AG04450 (cell line): ENCODE results near the gene LDB1. TPM values are rescaled to one million over a fixed set of nuclear protein-coding genes. Genes with fewer than 3 reads are reported as not detected.

ENCODE experiments used
- CTCF ChIA-PET: fragments of 300-600, 350-600 bp; formaldehyde crosslinking; extraction: SDS; loops from one replicate; lab custom pipeline; 2022; ENCODE audit warnings: antibody characterized with exemption, inconsistent platforms; lab: Charles Lee
- POLR2A ChIA-PET: fragments of 350-600 bp; formaldehyde crosslinking; extraction: SDS; loops from one replicate; lab custom pipeline; 2021; ENCODE audit warnings: antibody characterized with exemption, inconsistent platforms; lab: Yijun Ruan, JAX
- DNase-seq: peaks from one replicate; pipeline ENCODE4 v3.0.0-alpha.2; 2011; ENCODE audit warnings: low read depth, low spot score
- H3K27ac ChIP-seq: one replicate; pipeline ENCODE4 v1.5.1; 2012; ENCODE audit warnings: low read depth, low read length, control low read depth
- H3K27me3 ChIP-seq: one replicate; pipeline ENCODE4 v1.6.0; 2012; ENCODE audit warnings: low read length; ENCODE audit not compliant: control insufficient read depth, insufficient read depth
- H3K4me3 ChIP-seq: 2 replicates; pipeline ENCODE4 v1.5.1; 2011; ENCODE audit warnings: mild to moderate bottlenecking, low read depth, low read length, control low read depth
- H3K9me3 ChIP-seq: 2 replicates; pipeline ENCODE4 v1.5.1; 2012; ENCODE audit warnings: low read length; ENCODE audit not compliant: control insufficient read depth, insufficient read depth
- polyA plus RNA-seq: library from polyadenylated mRNA; depleted of rRNA; stranded (reverse); fragments of >200 nt; gene quantifications from 2 replicates; pipeline ENCODE4 v1.2.3, GENCODE V29; 2011; rRNA removed
- small RNA-seq: library from RNA; depleted of rRNA; stranded (forward); fragments of <200 nt; gene quantifications from one replicate; pipeline ENCODE3, GENCODE V24; 2012; ENCODE audit warnings: low read depth; ENCODE audit not compliant: insufficient read length
- TF ChIP-seq, protein P1 (sequence below): IDR thresholded peaks from 2 replicates; pipeline ENCODE4 v1.5.1; 2011; ENCODE audit warnings: low read depth, low read length, control low read depth, inconsistent platforms

The LDB1 gene
- polyA plus RNA-seq, 1 experiment, result 95.7 TPM

- no peak overlapping the region for H3K27ac ChIP-seq
- CTCF ChIA-PET, result interaction anchor here (2.2 kb wide), 1 partner anchor 8 kb away, joined by 14 read pairs; no protein-coding TSS in a partner anchor
Measured at GRCh38 chr10:102064503-102064867, 55.7 kb downstream of the LDB1 start.

DNA sequence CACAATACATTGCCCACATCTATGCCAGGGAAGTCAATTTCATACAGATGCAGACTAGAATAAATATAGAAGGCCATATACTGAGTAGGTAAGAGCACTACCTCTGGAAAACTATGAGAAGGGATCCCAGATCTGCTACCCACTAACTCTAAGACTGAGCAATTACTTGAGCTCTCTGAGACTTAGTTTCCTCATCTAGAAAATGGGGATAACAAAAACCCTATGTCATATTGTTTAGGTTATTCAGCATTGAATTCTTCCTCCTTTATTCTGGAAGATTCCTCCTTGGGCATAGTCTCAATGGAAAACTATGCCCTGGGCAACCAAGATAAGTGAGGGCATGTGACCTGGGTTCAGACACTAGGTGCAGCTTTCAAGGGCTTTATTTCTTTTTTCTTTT lies 60.2 kb downstream of the LDB1 start:
- no peak for DNase-seq
- CTCF ChIA-PET, result interaction anchor here (2.2 kb wide), 1 partner anchor 13 kb away, joined by 19 read pairs; no protein-coding TSS in a partner anchor
- Histone ChIP-seq H3K27me3 (no peaks in the 10 kb centered on the region), H3K9me3 (no peaks in the 10 kb centered on the region; the same call in 1 of the 2 replicates), H3K27ac (no peak overlapping the region), H3K4me3 (no peak overlapping the region)
- POLR2A ChIA-PET, result no interaction called here
- TF ChIP-seq, protein P1, sequence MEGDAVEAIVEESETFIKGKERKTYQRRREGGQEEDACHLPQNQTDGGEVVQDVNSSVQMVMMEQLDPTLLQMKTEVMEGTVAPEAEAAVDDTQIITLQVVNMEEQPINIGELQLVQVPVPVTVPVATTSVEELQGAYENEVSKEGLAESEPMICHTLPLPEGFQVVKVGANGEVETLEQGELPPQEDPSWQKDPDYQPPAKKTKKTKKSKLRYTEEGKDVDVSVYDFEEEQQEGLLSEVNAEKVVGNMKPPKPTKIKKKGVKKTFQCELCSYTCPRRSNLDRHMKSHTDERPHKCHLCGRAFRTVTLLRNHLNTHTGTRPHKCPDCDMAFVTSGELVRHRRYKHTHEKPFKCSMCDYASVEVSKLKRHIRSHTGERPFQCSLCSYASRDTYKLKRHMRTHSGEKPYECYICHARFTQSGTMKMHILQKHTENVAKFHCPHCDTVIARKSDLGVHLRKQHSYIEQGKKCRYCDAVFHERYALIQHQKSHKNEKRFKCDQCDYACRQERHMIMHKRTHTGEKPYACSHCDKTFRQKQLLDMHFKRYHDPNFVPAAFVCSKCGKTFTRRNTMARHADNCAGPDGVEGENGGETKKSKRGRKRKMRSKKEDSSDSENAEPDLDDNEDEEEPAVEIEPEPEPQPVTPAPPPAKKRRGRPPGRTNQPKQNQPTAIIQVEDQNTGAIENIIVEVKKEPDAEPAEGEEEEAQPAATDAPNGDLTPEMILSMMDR, result no peak

More at GRCh38 chr10:102064503-102064867, 55.7 kb downstream of the LDB1 start:
- POLR2A ChIA-PET, result no interaction called here
- no peaks in the 10 kb centered on the region; the same call in 1 of the 2 replicates for H3K9me3 ChIP-seq
- H3K27me3 ChIP-seq, result no peaks in the 10 kb centered on the region
- no peak overlapping the region for H3K4me3 ChIP-seq
- TF ChIP-seq, protein P1, result no peak
- no peak for DNase-seq

Small RNA genes within 50 kb of the gene (small RNA-seq; reads per million reads assigned to genes)
- not detected for gene AL500527.1
- gene AL500527.2, result not detected

Other genes with a start within 250 kb of the LDB1 start
- 19.5 and 19.8 TPM in 2 replicates for gene ARMH3, start 64.2 kb downstream of the LDB1 start, polyA plus RNA-seq
- gene HPS6, start 55.0 kb downstream of the LDB1 start, polyA plus RNA-seq, result 6.4 and 9.0 TPM in 2 replicates
- 14.1 and 18.5 TPM in 2 replicates for gene PPRC1, start 12.7 kb upstream of the LDB1 start, polyA plus RNA-seq
- 60.9 and 80.8 TPM in 2 replicates for gene NOLC1, start 32.0 kb upstream of the LDB1 start, polyA plus RNA-seq
- gene ELOVL3, start 105.9 kb upstream of the LDB1 start, polyA plus RNA-seq, result 0.16 and 0.27 TPM in 2 replicates
- gene PITX3, start 121.1 kb upstream of the LDB1 start, polyA plus RNA-seq, result not detected in 2 replicates
- 31.9 and 43.8 TPM in 2 replicates for gene GBF1, start 125.2 kb upstream of the LDB1 start, polyA plus RNA-seq